H1 (cell line): ENCODE results near the gene SPTLC3.

Experiments
- CREB1 ChIP-seq: IDR thresholded peaks from 2 replicates; pipeline ENCODE4 v1.6.1; 2012; ENCODE audit warnings: inconsistent platforms
- CTCF ChIP-seq, 3 experiments: IDR thresholded peaks; 1 replicate in 2 of 3; 2 replicates in 1 of 3; pipeline versions ENCODE4 v1.5.1 to v1.6.1; 2011; ENCODE audit warnings: low read length in 3 of 3, mild to moderate bottlenecking in 3 of 3, inconsistent platforms in 2 of 3, low read depth in 1 of 3, moderate library complexity in 1 of 3; ENCODE audit not compliant: insufficient read depth in 1 of 3; ENCODE audit errors: control extremely low read depth in 1 of 3
- EZH2 ChIP-seq: fragments of 200-600 bp; sonication (generic); IDR thresholded peaks from 2 replicates; pipeline ENCODE4 v1.7.1; 2012; ENCODE audit warnings: low read depth, mild to moderate bottlenecking, moderate library complexity, low read length, inconsistent platforms; ENCODE audit not compliant: severe bottlenecking
- GABPA ChIP-seq: IDR thresholded peaks from 2 replicates; pipeline ENCODE4 v1.6.1; 2011; ENCODE audit warnings: mild to moderate bottlenecking, low read length, moderate library complexity, borderline replicate concordance; ENCODE audit not compliant: insufficient read depth
- GTF2F1 ChIP-seq: IDR thresholded peaks from 2 replicates; pipeline ENCODE4 v1.6.1; 2012; ENCODE audit warnings: low read depth, low read length, improper control_type of control experiment, borderline replicate concordance
- KDM1A ChIP-seq: fragments of 200-600, 300-600 bp; sonication (generic); IDR thresholded peaks from 2 replicates; pipeline ENCODE4 v1.7.1; 2016; ENCODE audit warnings: mild to moderate bottlenecking, low read length, borderline replicate concordance
- NRF1 ChIP-seq: IDR thresholded peaks from 2 replicates; pipeline ENCODE4 v1.6.1; 2011; ENCODE audit warnings: mild to moderate bottlenecking, low read depth, low read length, improper control_type of control experiment
- POLR2A ChIP-seq, 2 experiments: IDR thresholded peaks; 1 replicate in 1 of 2; 2 replicates in 1 of 2; pipeline ENCODE4 v1.6.1; 2011; ENCODE audit warnings: low read depth in 2 of 2, low read length in 2 of 2, mild to moderate bottlenecking in 2 of 2; ENCODE audit errors: control extremely low read depth in 1 of 2
- TAF1 ChIP-seq: IDR thresholded peaks from 2 replicates; pipeline ENCODE4 v1.6.1; 2011; ENCODE audit warnings: mild to moderate bottlenecking, low read depth, low read length
- ZNF274 ChIP-seq: IDR thresholded peaks from 2 replicates; pipeline ENCODE4 v1.7.0; 2012; ENCODE audit warnings: low read length, borderline replicate concordance; ENCODE audit errors: extremely low read depth

- TF ChIP-seq GTF2F1 (no peak), EZH2 (no peak), CREB1 (no peak), ZNF274 (no peak), CTCF (IDR thresholded peaks at IDR 0.05; ENCODE audit: control extremely low read depth in 1 of 3, insufficient read depth in 1 of 3, low read depth in 1 of 3, low read length in 3 of 3) (no peak), POLR2A (IDR thresholded peaks at IDR 0.05; ENCODE audit: control extremely low read depth in 1 of 2, low read depth in 2 of 2, low read length in 2 of 2) (no peak), KDM1A (no peak), NRF1 (no peak), GABPA (no peak), TAF1 (no peak)
Measured at GRCh38 chr20:13216533-13216932, 207.8 kb downstream of the SPTLC3 start.
